Activated CD4-positive, alpha-beta T cell treated with anti-CD3 and anti-CD28 coated beads for 36 hours (primary cell): Measurements from ENCODE around the gene CYB561A3. TPM values are rescaled to one million over a fixed set of nuclear protein-coding genes. Genes with fewer than 3 reads are reported as not detected.

Experiments
- ATAC-seq: fragments of 200-7000 bp; cut with Tn5 transposase; one replicate; pipeline ENCODE4 v1.10.0; 2021; ENCODE audit warnings: mild to moderate bottlenecking, moderate library complexity
- CTCF ChIA-PET: fragments of 350-600 bp; sonication (Branson Sonifier 250); formaldehyde crosslinking; loops from one replicate; lab custom pipeline; 2021; ENCODE audit warnings: antibody characterized with exemption; lab: Charles Lee
- POLR2A ChIA-PET: fragments of 350-600 bp; sonication (Branson Sonifier 250); formaldehyde crosslinking; loops from one replicate; lab custom pipeline; 2021; ENCODE audit warnings: antibody characterized with exemption, inconsistent platforms; lab: Charles Lee
- DNase-seq: peaks from one replicate; pipeline ENCODE4 v3.0.0-alpha.2; 2020
- H3K27ac Mint-ChIP-seq: one replicate; pipeline ENCODE4 v1.8.0; 2021; ENCODE audit warnings: mixed read lengths
- H3K27me3 Mint-ChIP-seq: one replicate; pipeline ENCODE4 v1.8.0; 2021; ENCODE audit warnings: mixed read lengths
- H3K36me3 Mint-ChIP-seq: one replicate; pipeline ENCODE4 v1.8.0; 2021; ENCODE audit warnings: low read depth, mixed read lengths
- H3K4me1 Mint-ChIP-seq: one replicate; pipeline ENCODE4 v1.8.0; 2021; ENCODE audit warnings: mixed read lengths
- H3K4me3 Mint-ChIP-seq: one replicate; pipeline ENCODE4 v1.8.0; 2021; ENCODE audit warnings: mild to moderate bottlenecking, moderate library complexity, mixed read lengths
- H3K9me3 Mint-ChIP-seq: one replicate; pipeline ENCODE4 v1.8.0; 2021; ENCODE audit warnings: low read depth, mixed read lengths
- intact Hi-C, 2 experiments: fragments of 100-400 bp; cut with DNase I in 1 of 2; cut with micrococcal nuclease in 1 of 2; formaldehyde crosslinking; loops; one replicate each; pipeline versions ENCODE4 v1.14.2 to v1.15.1; 2022 to 2024; cut with DNase I, micrococcal nuclease
- total RNA-seq, 2 experiments: library from RNA; stranded (reverse); gene quantifications; one replicate each; pipeline ENCODE4 v1.2.3, GENCODE V29; 2021

Gene CYB561A3
- total RNA-seq, 2 experiments from 2014 or later: 31.8 to 34.4 TPM

DNA sequence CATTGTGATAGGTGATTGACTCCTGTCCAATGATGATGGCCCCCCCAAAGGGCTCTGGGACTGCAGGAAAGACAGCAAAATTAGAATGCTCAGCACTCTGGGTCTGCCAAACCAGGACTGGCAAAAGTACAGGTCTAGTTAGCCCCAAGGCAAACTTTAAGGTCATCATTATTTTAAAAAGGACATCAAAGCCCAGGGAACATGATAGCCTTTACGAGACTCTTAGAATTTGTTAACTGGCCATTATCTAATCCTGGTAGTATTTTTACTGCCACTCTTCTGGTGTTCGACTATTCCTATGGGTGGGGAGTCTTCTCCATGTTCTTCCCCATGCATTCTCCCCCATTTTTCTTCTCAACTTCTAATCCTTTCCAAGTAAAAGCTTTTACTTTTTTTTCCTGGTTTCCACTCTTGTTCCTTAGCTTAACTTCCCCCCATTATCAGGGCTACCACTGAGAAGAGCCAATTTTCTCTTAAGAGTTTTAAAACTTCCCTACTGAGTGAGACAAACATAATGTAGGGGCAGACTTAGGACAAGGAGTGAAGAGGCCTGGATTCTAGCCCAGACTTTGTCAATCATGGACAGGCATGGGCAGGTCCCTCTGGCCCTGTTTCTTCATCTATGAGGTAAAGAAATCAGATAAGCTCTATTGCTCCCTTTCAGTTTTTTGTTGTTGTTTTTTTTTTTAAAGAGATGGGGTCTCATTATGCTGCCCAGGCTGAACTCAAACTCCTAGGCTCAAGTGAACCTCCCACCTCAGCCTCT is 35.9 kb downstream of the CYB561A3 start:
- POLR2A ChIA-PET: no interaction called here
- Mint-ChIP-seq H3K36me3 (peaks cover 69% of the 10 kb centered on the region), H3K27me3 (no peaks in the 10 kb centered on the region), H3K4me1 (peaks cover 27% of the 10 kb centered on the region), H3K4me3 (no peak overlapping the region), H3K27ac (no peak overlapping the region), H3K9me3 (no peaks in the 10 kb centered on the region)
- DNase-seq (no peak), ATAC-seq (no peak)
- CTCF ChIA-PET: interaction anchor here (1.9 to 3.2 kb wide), 2 partner anchors 11 to 59 kb away, joined by 5 to 18 read pairs; no protein-coding TSS in a partner anchor
- intact Hi-C loops: no loop called here

DNA sequence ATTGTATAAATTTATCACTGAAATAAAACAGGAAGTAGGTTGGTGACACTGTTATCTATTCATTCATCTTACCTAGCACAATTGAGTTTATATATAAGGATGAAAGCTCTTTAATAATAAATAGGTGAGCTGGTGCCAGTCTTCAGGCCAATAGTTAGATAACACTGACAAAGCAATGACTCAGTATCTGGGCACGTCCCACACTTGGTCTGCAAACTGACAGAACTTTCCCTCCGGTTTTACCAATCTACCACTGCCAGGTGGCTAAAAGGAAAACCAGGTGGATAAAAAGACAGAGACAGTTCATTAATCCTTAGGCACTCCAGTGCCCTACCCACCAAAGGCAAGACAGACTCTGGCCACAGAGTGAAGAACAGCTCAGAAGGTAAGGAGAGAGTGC is 46.4 kb downstream of the CYB561A3 start:
- CTCF ChIA-PET: interaction anchor here (1.0 to 2.3 kb wide), 2 partner anchors 11 to 16 kb away, joined by 4 to 7 read pairs; no protein-coding TSS in a partner anchor
- POLR2A ChIA-PET: no interaction called here
- Mint-ChIP-seq H3K27ac (no peak overlapping the region), H3K36me3 (peaks cover 53% of the 10 kb centered on the region), H3K9me3 (no peaks in the 10 kb centered on the region), H3K4me3 (no peak overlapping the region), H3K27me3 (no peaks in the 10 kb centered on the region), H3K4me1 (no peaks in the 10 kb centered on the region)
- DNase-seq (no peak), ATAC-seq (no peak)
- intact Hi-C loops: no loop called here

DNA sequence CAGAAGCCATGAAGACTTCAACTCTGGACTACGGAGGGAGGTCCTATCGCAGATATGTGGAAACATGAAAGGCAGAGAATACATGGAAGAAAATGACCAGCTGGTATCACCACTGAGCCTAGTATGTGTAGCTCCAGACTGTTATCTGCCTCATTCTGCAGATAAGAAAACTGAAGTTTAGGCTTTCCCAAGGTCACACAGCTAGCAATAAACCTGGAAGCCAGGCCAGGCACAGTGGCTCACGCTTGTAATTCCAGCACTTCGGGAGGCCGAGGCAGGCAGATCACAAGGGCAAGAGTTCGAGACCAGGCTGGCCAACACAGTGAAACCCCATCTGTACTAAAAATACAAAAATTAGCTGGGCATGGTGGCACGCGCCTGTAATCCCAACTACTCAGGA is 50.9 kb downstream of the CYB561A3 start:
- H3K27me3 Mint-ChIP-seq: no peaks in the 10 kb centered on the region
- CTCF ChIA-PET: interaction anchor here (0.7 to 1.6 kb wide), 4 partner anchors 11 to 132 kb away, joined by 3 to 10 read pairs (median 4); no protein-coding TSS in a partner anchor
- POLR2A ChIA-PET: interaction anchor here (0.6 kb wide), 1 partner anchor 13 kb away, joined by 3 read pairs; no protein-coding TSS in a partner anchor
- H3K27ac Mint-ChIP-seq: no peak overlapping the region
- peaks cover 40% of the 10 kb centered on the region for H3K36me3 Mint-ChIP-seq
- no peak overlapping the region for H3K4me3 Mint-ChIP-seq
- H3K9me3 Mint-ChIP-seq: no peaks in the 10 kb centered on the region
- DNase-seq: no peak
- no peaks in the 10 kb centered on the region for H3K4me1 Mint-ChIP-seq
- intact Hi-C loops: no loop called here
- ATAC-seq: no peak

DNA sequence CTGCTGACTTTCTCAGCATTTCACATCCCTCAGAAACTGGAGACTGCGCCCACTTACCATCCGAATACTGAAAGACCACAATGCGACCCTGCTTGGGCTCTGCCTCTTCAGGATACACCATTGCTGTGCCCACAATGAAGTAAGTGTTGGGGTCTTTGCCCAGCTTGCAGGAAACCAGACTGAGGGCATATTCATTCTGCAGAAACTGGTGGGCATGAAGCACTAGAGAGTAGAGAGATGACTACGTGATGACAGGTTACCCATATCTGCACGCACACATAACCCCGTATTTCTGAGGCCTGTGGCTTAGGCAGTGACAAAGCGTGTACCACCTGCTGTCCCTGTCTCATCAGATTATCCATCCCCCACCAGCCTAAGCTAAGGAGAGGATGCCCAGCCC is 51.9 kb downstream of the CYB561A3 start:
- ChIA-PET CTCF (interaction anchor here (0.7 to 1.6 kb wide), 5 partner anchors 10 to 126 kb away, joined by 3 to 10 read pairs (median 3); no protein-coding TSS in a partner anchor), POLR2A (interaction anchor here (0.6 kb wide), 1 partner anchor 13 kb away, joined by 6 read pairs; no protein-coding TSS in a partner anchor)
- no peak overlapping the region for H3K4me3 Mint-ChIP-seq
- intact Hi-C loops: no loop called here
- H3K27ac Mint-ChIP-seq: no peak overlapping the region
- no peaks in the 10 kb centered on the region for H3K9me3 Mint-ChIP-seq
- DNase-seq (no peak), ATAC-seq (peak; percentile 61)
- no peaks in the 10 kb centered on the region for H3K27me3 Mint-ChIP-seq
- peaks cover 38% of the 10 kb centered on the region for H3K36me3 Mint-ChIP-seq
- H3K4me1 Mint-ChIP-seq: no peaks in the 10 kb centered on the region

DNA sequence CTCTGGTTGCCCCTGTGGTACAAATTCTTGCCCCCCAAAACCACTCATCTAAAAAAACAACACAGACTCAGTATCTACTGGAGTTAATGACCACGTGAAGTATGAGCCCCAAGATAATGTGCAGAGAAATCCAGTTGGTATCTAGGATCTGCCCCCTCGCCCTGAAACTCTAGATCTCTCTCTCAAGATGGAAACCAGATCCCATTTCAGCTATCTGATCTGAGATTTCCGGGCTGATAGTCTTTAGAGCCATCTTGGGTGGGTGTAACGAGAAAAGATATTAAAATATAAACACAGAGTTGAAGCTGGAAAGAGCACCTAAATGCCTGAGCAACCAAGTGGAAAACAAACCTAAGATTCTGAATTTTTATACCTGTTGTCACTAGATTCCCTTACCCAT is 52.5 kb downstream of the CYB561A3 start:
- ChIA-PET POLR2A (no interaction called here), CTCF (interaction anchor here (0.6 to 1.6 kb wide), 6 partner anchors 10 to 126 kb away, joined by 3 to 10 read pairs (median 3); partner anchors contain the start of gene CYB561A3)
- no peak for ATAC-seq
- Mint-ChIP-seq H3K4me3 (no peak overlapping the region), H3K27me3 (no peaks in the 10 kb centered on the region), H3K9me3 (no peaks in the 10 kb centered on the region), H3K27ac (no peak overlapping the region), H3K4me1 (no peaks in the 10 kb centered on the region), H3K36me3 (peaks cover 38% of the 10 kb centered on the region)
- intact Hi-C loops: no loop called here
- no peak for DNase-seq

DNA sequence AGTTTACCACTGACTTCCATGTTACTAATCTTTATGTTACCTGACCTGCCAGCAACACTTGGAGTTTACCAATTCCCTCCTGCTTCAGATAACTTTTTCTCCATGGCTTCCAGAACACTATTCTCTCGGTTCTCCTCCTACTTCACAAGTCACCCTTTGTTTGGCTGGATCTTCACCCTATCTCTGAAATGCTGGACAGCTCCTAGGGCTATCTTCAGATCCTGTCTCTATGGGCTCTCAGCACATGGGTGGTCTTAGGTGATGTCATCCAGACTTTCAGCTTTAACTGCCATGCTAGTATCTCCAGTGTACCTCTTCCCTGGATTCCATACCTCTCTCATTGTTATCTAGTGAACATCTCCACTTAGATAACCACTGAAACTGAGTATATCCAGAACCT is 54.3 kb downstream of the CYB561A3 start:
- ChIA-PET POLR2A (no interaction called here), CTCF (no interaction called here)
- intact Hi-C loops: no loop called here
- DNase-seq (no peak), ATAC-seq (no peak)
- H3K27ac Mint-ChIP-seq: no peak overlapping the region
- H3K36me3 Mint-ChIP-seq: peaks cover 36% of the 10 kb centered on the region
- H3K9me3 Mint-ChIP-seq: no peaks in the 10 kb centered on the region
- no peaks in the 10 kb centered on the region for H3K27me3 Mint-ChIP-seq
- no peak overlapping the region for H3K4me3 Mint-ChIP-seq
- H3K4me1 Mint-ChIP-seq: no peaks in the 10 kb centered on the region

DNA sequence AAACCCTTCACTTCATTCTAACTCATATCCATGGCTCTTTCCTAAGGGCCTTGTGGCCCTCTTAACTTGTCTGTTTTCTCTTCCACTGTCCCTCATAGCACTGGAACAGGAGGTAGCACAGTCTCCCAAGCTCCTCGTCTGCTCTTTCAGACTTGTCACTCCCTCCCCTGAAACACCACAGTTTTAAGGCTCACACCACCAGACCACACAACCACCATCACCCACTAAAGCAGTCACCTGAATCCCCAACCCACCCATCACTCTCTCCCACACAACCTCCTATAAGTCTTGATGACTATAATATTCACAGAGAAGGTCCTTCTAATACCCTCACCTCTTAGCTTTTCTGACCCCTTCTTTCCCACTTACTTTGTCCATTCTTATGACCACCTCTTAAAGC is 55.5 kb downstream of the CYB561A3 start:
- CTCF ChIA-PET: interaction anchor here (0.6 to 1.3 kb wide), 3 partner anchors 13 to 146 kb away, joined by 3 read pairs; no protein-coding TSS in a partner anchor
- no peak for ATAC-seq
- POLR2A ChIA-PET: no interaction called here

DNA sequence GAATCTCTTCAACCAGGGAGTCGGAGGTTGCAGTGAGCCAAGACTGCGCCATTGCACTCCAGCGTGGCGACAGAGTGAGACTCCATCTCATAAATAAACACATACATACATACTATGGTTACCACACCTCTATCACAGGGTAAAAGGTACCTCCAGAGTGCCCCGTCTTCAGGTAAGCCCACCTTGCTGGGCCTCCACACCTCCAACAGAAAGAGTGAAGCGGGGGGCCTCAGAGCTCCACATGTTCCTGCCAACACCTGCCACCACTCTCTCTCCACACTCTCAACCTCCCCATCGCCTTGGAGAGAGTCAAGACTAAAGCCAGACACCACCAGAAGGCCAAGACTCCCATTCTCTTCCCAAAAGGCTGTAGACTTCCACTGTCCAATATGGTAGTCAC is 56.3 kb downstream of the CYB561A3 start:
- intact Hi-C loops: no loop called here
- DNase-seq (no peak), ATAC-seq (no peak)
- Mint-ChIP-seq H3K27ac (no peak overlapping the region), H3K9me3 (no peaks in the 10 kb centered on the region), H3K36me3 (peaks cover 46% of the 10 kb centered on the region), H3K27me3 (no peaks in the 10 kb centered on the region), H3K4me3 (no peak overlapping the region), H3K4me1 (no peaks in the 10 kb centered on the region)
- ChIA-PET POLR2A (interaction anchor here (1.3 kb wide), 1 partner anchor 9 kb away, joined by 3 read pairs; the partner anchor contains the start of gene VWCE), CTCF (interaction anchor here (1.2 kb wide), 1 partner anchor 10 kb away, joined by 4 read pairs; no protein-coding TSS in a partner anchor)

More for the DNA sequence above, 55.5 kb downstream of the CYB561A3 start:
- H3K27ac Mint-ChIP-seq: no peak overlapping the region
- no peaks in the 10 kb centered on the region for H3K4me1 Mint-ChIP-seq
- no peak for DNase-seq
- H3K36me3 Mint-ChIP-seq: peaks cover 42% of the 10 kb centered on the region
- no peaks in the 10 kb centered on the region for H3K27me3 Mint-ChIP-seq
- no peak overlapping the region for H3K4me3 Mint-ChIP-seq
- intact Hi-C loops: no loop called here
- H3K9me3 Mint-ChIP-seq: no peaks in the 10 kb centered on the region

DNA sequence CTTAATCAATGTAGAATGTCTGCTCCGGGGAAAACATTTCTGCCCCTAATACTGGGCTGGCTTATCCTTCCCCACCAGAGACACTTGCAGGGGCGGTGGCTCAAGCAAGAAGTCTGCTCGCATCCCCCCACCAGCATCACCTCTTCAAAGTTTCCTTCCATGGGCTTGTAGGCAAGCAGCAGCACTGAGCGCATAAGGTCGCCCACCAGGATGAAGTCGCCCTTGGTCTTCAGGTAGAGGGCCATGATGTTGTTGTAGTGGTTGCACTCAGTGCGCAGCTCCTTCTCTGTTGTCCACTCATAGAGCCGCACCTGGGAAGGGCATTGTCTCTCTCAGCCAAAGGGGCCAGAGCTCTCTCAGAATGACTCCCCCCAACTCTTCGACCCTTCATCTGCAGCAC is 58.0 kb downstream of the CYB561A3 start:
- no peak overlapping the region for H3K4me3 Mint-ChIP-seq
- ChIA-PET POLR2A (no interaction called here), CTCF (interaction anchor here (0.9 to 1.1 kb wide), 2 partner anchors 26 to 58 kb away, joined by 3 to 4 read pairs; partner anchors contain the start of gene TMEM138)
- H3K9me3 Mint-ChIP-seq: no peaks in the 10 kb centered on the region
- intact Hi-C loops: no loop called here
- no peak for ATAC-seq
- H3K27ac Mint-ChIP-seq: no peak overlapping the region
- H3K36me3 Mint-ChIP-seq: peaks cover 50% of the 10 kb centered on the region
- no peaks in the 10 kb centered on the region for H3K27me3 Mint-ChIP-seq
- no peak for DNase-seq
- peaks cover 8% of the 10 kb centered on the region for H3K4me1 Mint-ChIP-seq

DNA sequence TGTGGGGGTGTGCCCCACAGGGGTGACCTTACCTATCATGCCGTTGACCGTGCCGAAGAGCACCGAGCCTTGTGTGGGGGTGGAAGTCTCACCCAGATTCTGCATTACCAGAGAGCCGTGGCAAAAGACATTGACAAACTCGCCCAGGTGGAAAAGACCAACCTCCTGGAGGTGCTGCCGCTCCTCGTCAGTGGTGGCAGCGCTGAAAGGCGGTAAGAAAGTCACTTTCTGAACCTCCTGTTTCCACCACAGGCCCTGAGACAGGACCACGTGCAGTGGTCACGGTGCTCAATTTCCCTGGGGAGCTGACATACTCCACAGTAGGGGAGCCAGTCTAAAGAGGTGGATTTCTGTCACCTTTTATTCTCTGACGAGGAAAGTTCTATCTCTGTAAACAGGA is 59.1 kb downstream of the CYB561A3 start:
- no peaks in the 10 kb centered on the region for H3K9me3 Mint-ChIP-seq
- peaks cover 18% of the 10 kb centered on the region for H3K4me1 Mint-ChIP-seq
- no peak overlapping the region for H3K4me3 Mint-ChIP-seq
- intact Hi-C loops: no loop called here
- no peak for ATAC-seq
- H3K27ac Mint-ChIP-seq: no peak overlapping the region
- H3K27me3 Mint-ChIP-seq: no peaks in the 10 kb centered on the region
- POLR2A ChIA-PET: no interaction called here
- CTCF ChIA-PET: no interaction called here
- H3K36me3 Mint-ChIP-seq: peaks cover 59% of the 10 kb centered on the region
- no peak for DNase-seq
